ENCODE results near the gene NDUFB2. TPM values are rescaled to one million over a fixed set of nuclear protein-coding genes. Genes with fewer than 3 reads are reported as not detected.
A peak's percentile ranks its signal among the peaks of the same experiment; 100 is the strongest.

The NDUFB2 gene
- 197 and 221 TPM in 2 replicates for total RNA-seq
- 1,075 and 1,240 TPM in 2 replicates for polyA plus RNA-seq
- 674 and 804 TPM in 2 replicates for polyA plus RNA-seq (2011; cell fraction: cytosol; rRNA removed)
- 189 and 192 TPM in 2 replicates for polyA plus RNA-seq (2011; cell fraction: nucleus; rRNA removed)
- 268 and 335 TPM in 2 replicates for polyA plus RNA-seq (2012)
- polyA minus RNA-seq: 75.1 and 89.0 TPM in 2 replicates
- polyA minus RNA-seq (2011; cell fraction: cytosol; rRNA and poly(A)+ RNA removed): 66.6 TPM
- 15.2 and 16.8 TPM in 2 replicates for polyA minus RNA-seq (2011; cell fraction: nucleus; rRNA and poly(A)+ RNA removed)
- percentile 63 among the genes with signal in this experiment for Bru-seq, nascent RNA
- BruChase-seq, experiment 1, labeled RNA remaining after a 6-hour chase: percentile 71 among the genes with signal in this experiment
- BruChase-seq, experiment 2, labeled RNA remaining after a 2-hour chase: percentile 66 among the genes with signal in this experiment
- long read RNA-seq, transcript NDUFB2-201 (4 exons, 504 nt): major isoform, 686 of 721 reads
- long read RNA-seq, partial matches to known transcripts: 1 of 721 reads
- long read RNA-seq, other reads (novel, unspliced or antisense): 22 of 721 reads

- intact Hi-C loops (cut with micrococcal nuclease) (loop anchor here (1.0 kb wide), 2 partner anchors 22 to 317 kb away; partner anchors contain the start of gene MRPS33), dilution Hi-C loops (cut with MboI; ENCODE audit: extremely low pct_ligation_motif_present, low sequenced_read_pairs) (no loop called here)
- Histone ChIP-seq H3K4me1 (ENCODE audit: control insufficient read depth, extremely low read depth, insufficient read depth, low read length) (peaks cover 12% of the 10 kb centered on the region), H3K36me3 (ENCODE audit: control insufficient read depth in 2 of 2, extremely low read depth in 1 of 2, insufficient read depth in 2 of 2, low read length in 2 of 2) (no peaks in the 10 kb centered on the region), H2AFZ (ENCODE audit: low read depth, low read length) (peak within 1 kb of the TSS; percentile 70), H4K20me1 (replicated peaks; ENCODE audit: control insufficient read depth, extremely low read depth, insufficient read depth, low read length) (no peaks in the 10 kb centered on the region), H3K9me1 (replicated peaks; ENCODE audit: control insufficient read depth, extremely low read depth, insufficient read depth, low read length) (no peaks in the 10 kb centered on the region), H3K4me2 (ENCODE audit: insufficient read depth, low read length) (peak within 1 kb of the TSS; percentile 74), H3K4me3 (replicated peaks in 1 of 3; ENCODE audit: insufficient read depth in 1 of 3, low read depth in 1 of 3, low read length in 3 of 3) (peak within 1 kb of the TSS; percentile 45 to 79 (median 66)), H3K9me3 (replicated peaks; ENCODE audit: control insufficient read depth, insufficient read depth, low read length) (no peaks in the 10 kb centered on the region), H3K79me2 (ENCODE audit: control insufficient read depth, insufficient read depth, low read length) (peaks cover 44% of the 10 kb centered on the region), H3K9ac (replicated peaks; ENCODE audit: extremely low read depth, insufficient read depth, low read length) (peak within 1 kb of the TSS; percentile 68), H3K27me3 (ENCODE audit: control insufficient read depth in 2 of 2, insufficient read depth in 2 of 2, low read length in 2 of 2) (no peaks in the 10 kb centered on the region), H3K27ac (ENCODE audit: insufficient read depth, low read depth, low read length) (peak within 1 kb of the TSS; percentile 43)
- no TSS peak for BruUV-seq (replicated peaks)
- no peak for TF ChIP-seq GATA2 (IDR thresholded peaks at IDR 0.05; ENCODE audit: insufficient read depth, insufficient read length, low read depth, low read length)
- no peak for TF ChIP-seq CTCF (IDR thresholded peaks at IDR 0.05; ENCODE audit: extremely low read depth in 1 of 2, insufficient read depth in 1 of 2, low read depth in 1 of 2, low read length in 2 of 2)
- TF ChIP-seq POLR2AphosphoS5 (IDR thresholded peaks at IDR 0.05; ENCODE audit: insufficient read depth, low read depth, low read length): peak; percentile 67
- peak; percentile 73 for TF ChIP-seq POLR2A (IDR thresholded peaks at IDR 0.05; ENCODE audit: low read depth, low read length)
- DNase-seq (ENCODE audit: low read depth, low spot score) (peak; percentile 92), FAIRE-seq (peak; percentile 83)
- ChIA-PET CTCF (no interaction called here), POLR2A (no interaction called here)
Observed at GRCh38 chr7:140696680-140697446, at the start of gene NDUFB2. TSS of gene NDUFB2 (plus strand) at chr7:140696708. CDS start at chr7:140696745, 37 bp downstream.
